ENCODE results near the gene PLA2G4B. TPM values are rescaled to one million over a fixed set of nuclear protein-coding genes. Genes with fewer than 3 reads are reported as not detected.

The PLA2G4B gene
- total RNA-seq, 2 donors from 2014 or later: 1.5 to 7.6 TPM

DNA sequence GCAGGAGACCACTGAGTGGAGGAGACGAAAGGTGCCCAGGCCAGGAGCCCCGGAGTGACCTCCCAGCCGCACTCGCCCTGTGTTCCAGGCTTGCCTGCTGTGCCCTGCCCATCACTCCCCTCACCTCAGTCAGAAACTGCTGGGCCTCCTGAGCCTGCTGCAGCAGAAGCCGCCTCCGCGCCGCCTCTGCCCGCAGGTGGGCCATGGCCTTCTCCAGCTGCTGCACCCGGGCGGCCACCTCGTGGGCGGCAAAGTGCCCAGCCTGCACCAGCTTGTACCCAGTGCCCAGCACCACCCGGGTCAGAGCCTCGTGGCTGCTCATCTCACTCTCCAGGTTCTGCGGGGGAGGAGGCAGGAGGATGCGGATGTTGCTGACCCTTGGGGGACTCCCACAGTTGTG, 17.6 kb downstream of the PLA2G4B start:
- DNase-seq (ENCODE audit: low spot score): no peak
- Histone ChIP-seq H3K36me3 (no peaks in the 10 kb centered on the region), H3K4me3 (no peak overlapping the region), H3K27me3 (replicated peaks; ENCODE audit: insufficient read depth) (no peaks in the 10 kb centered on the region), H3K9me3 (no peaks in the 10 kb centered on the region), H3K27ac (no peak overlapping the region), H3K4me1 (replicated peaks) (no peaks in the 10 kb centered on the region)
- 81% methylated on average over 16 of the region's 17 CpGs for WGBS
- intact Hi-C loops (cut with DNase I): no loop called here
- TF ChIP-seq, protein P1, sequence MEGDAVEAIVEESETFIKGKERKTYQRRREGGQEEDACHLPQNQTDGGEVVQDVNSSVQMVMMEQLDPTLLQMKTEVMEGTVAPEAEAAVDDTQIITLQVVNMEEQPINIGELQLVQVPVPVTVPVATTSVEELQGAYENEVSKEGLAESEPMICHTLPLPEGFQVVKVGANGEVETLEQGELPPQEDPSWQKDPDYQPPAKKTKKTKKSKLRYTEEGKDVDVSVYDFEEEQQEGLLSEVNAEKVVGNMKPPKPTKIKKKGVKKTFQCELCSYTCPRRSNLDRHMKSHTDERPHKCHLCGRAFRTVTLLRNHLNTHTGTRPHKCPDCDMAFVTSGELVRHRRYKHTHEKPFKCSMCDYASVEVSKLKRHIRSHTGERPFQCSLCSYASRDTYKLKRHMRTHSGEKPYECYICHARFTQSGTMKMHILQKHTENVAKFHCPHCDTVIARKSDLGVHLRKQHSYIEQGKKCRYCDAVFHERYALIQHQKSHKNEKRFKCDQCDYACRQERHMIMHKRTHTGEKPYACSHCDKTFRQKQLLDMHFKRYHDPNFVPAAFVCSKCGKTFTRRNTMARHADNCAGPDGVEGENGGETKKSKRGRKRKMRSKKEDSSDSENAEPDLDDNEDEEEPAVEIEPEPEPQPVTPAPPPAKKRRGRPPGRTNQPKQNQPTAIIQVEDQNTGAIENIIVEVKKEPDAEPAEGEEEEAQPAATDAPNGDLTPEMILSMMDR (IDR thresholded peaks at IDR 0.05): no peak
- no peak for TF ChIP-seq POLR2AphosphoS5 (IDR thresholded peaks at IDR 0.05)
- TF ChIP-seq POLR2A (IDR thresholded peaks at IDR 0.05): no peak

DNA sequence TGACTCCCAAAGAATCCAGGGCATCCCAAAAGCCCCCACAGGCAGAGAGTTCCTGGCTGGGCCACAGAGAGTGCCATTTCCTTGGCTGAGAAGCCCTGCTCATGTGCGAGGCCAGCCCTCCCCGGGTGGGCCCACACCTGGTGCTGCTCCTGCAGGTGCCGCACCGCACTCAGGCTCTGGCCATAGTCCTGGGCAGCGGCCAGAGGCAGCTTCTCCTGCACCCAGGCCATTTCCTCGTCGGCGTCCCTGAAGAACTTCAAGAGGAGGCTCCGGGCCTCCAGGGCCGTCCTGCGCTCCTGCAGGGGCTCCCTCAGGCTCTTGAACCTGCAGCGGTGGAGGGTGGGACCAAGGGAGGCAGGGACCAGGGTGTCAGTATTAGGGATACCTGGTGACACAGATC, 18.1 kb downstream of the PLA2G4B start:
- WGBS: 96% methylated on average over 9 of the region's 12 CpGs
- no peaks in the 10 kb centered on the region for H3K36me3 ChIP-seq
- TF ChIP-seq POLR2AphosphoS5 (IDR thresholded peaks at IDR 0.05) (no peak), POLR2A (IDR thresholded peaks at IDR 0.05) (no peak)
- TF ChIP-seq, protein P1 (IDR thresholded peaks at IDR 0.05): no peak
- H3K4me3 ChIP-seq: no peak overlapping the region
- no peaks in the 10 kb centered on the region for H3K4me1 ChIP-seq (replicated peaks)
- no peaks in the 10 kb centered on the region for H3K27me3 ChIP-seq (replicated peaks; ENCODE audit: insufficient read depth)
- intact Hi-C loops (cut with DNase I): no loop called here
- no peaks in the 10 kb centered on the region for H3K9me3 ChIP-seq
- H3K27ac ChIP-seq: no peak overlapping the region
- no peak for DNase-seq (ENCODE audit: low spot score)

- Histone ChIP-seq H3K4me3 (no peak overlapping the region), H3K4me1 (replicated peaks) (no peaks in the 10 kb centered on the region), H3K9me3 (no peaks in the 10 kb centered on the region), H3K27me3 (replicated peaks; ENCODE audit: insufficient read depth) (no peaks in the 10 kb centered on the region), H3K27ac (no peak overlapping the region), H3K36me3 (no peaks in the 10 kb centered on the region)
- 83% methylated on average over 9 of the region's 9 CpGs for WGBS
- no peak for DNase-seq (ENCODE audit: low spot score)
- intact Hi-C loops (cut with DNase I): no loop called here
- TF ChIP-seq POLR2A (IDR thresholded peaks at IDR 0.05): no peak
- TF ChIP-seq, protein P1 (IDR thresholded peaks at IDR 0.05): no peak
- no peak for TF ChIP-seq POLR2AphosphoS5 (IDR thresholded peaks at IDR 0.05)
These were observed 18.7 kb downstream of the PLA2G4B start for GRCh38 chr15:41857316-41857715.

GRCh38 chr15:41858756-41859155, 20.1 kb downstream of the PLA2G4B start:
- Histone ChIP-seq H3K27me3 (replicated peaks; ENCODE audit: insufficient read depth) (no peaks in the 10 kb centered on the region), H3K4me1 (replicated peaks) (no peaks in the 10 kb centered on the region), H3K27ac (no peak overlapping the region), H3K9me3 (no peaks in the 10 kb centered on the region), H3K4me3 (no peak overlapping the region), H3K36me3 (no peaks in the 10 kb centered on the region)
- no peak for TF ChIP-seq POLR2AphosphoS5 (IDR thresholded peaks at IDR 0.05)
- no peak for TF ChIP-seq POLR2A (IDR thresholded peaks at IDR 0.05)
- TF ChIP-seq, protein P1 (IDR thresholded peaks at IDR 0.05): no peak
- no peak for DNase-seq (ENCODE audit: low spot score)
- 75% methylated on average over 15 of the region's 15 CpGs for whole genome bisulfite sequencing
- intact Hi-C loops (cut with DNase I): no loop called here

- no peak for DNase-seq (ENCODE audit: low spot score)
- intact Hi-C loops (cut with DNase I): no loop called here
- Histone ChIP-seq H3K4me3 (no peak overlapping the region), H3K4me1 (replicated peaks) (no peaks in the 10 kb centered on the region), H3K9me3 (no peaks in the 10 kb centered on the region), H3K27ac (no peak overlapping the region), H3K36me3 (no peaks in the 10 kb centered on the region), H3K27me3 (replicated peaks; ENCODE audit: insufficient read depth) (no peaks in the 10 kb centered on the region)
- TF ChIP-seq, protein P1 (IDR thresholded peaks at IDR 0.05): no peak
- no peak for TF ChIP-seq POLR2AphosphoS5 (IDR thresholded peaks at IDR 0.05)
- TF ChIP-seq POLR2A (IDR thresholded peaks at IDR 0.05): no peak
- 76% methylated on average over 15 of the region's 15 CpGs for WGBS
These were observed 21.6 kb downstream of the PLA2G4B start for GRCh38 chr15:41860049-41860828.

Data from prostate gland (tissue), 2 donors.